SK-N-MC (cell line): ENCODE data around the gene PRCD.

Experiments
- EZH2 ChIP-seq: fragments of 200-600 bp; sonication (generic); IDR thresholded peaks from one replicate; pipeline ENCODE4 v1.6.1; 2017; ENCODE audit warnings: antibody characterized with exemption
- FOXP2 ChIP-seq: optimal IDR thresholded peaks from 2 replicates; pipeline ENCODE3; 2011; ENCODE audit warnings: mild to moderate bottlenecking, moderate library complexity; ENCODE audit not compliant: insufficient read depth; ENCODE audit errors: extremely low read length, control extremely low read depth
- POLR2AphosphoS5 ChIP-seq: IDR thresholded peaks from 2 replicates; pipeline ENCODE4 v1.6.1; 2012; ENCODE audit warnings: mild to moderate bottlenecking, low read depth, low read length, borderline replicate concordance

- TF ChIP-seq EZH2 = no peak
- no peak for TF ChIP-seq POLR2AphosphoS5
- TF ChIP-seq FOXP2 = no peak
Observed at GRCh38 chr17:76538941-76539570, 788 bp upstream of the PRCD start.
